Measurements from ENCODE around the gene SLC66A3.

The SLC66A3 gene

GRCh38 chr2:11213975-11214374, 58.7 kb downstream of the SLC66A3 start:
- no peak for DNase-seq (ENCODE audit: low read depth)

GRCh38 chr2:11214770-11215169, 59.5 kb downstream of the SLC66A3 start:
- DNase-seq (ENCODE audit: low read depth), result no peak

GRCh38 chr2:11215407-11215806, 60.1 kb downstream of the SLC66A3 start:
- no peak for DNase-seq (ENCODE audit: low read depth)

GRCh38 chr2:11220445-11220844, 65.2 kb downstream of the SLC66A3 start:
- DNase-seq (ENCODE audit: low read depth), result no peak

DNA sequence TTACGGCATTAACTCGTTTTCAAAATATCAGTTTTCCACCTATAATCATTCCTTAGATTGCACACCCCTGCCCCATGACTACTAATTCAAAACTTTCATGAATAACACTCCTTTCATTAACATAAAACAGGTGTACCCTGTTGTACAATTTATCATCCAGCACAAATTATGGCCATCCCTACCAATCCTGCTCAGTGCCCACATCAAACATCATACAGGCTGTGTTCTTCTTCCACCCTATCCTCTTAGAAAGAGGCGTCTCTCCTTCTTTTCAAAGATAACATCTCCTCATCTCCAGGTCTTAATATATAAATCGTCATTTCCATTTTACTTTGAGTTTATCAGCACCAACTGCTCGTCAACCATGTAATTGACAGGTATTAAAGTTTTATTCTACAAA, 67.6 kb downstream of the SLC66A3 start:
- no peak for DNase-seq (ENCODE audit: low read depth)

- no peak for DNase-seq (ENCODE audit: low read depth)
Observed at GRCh38 chr2:11224887-11225286, 69.6 kb downstream of the SLC66A3 start.

DNA sequence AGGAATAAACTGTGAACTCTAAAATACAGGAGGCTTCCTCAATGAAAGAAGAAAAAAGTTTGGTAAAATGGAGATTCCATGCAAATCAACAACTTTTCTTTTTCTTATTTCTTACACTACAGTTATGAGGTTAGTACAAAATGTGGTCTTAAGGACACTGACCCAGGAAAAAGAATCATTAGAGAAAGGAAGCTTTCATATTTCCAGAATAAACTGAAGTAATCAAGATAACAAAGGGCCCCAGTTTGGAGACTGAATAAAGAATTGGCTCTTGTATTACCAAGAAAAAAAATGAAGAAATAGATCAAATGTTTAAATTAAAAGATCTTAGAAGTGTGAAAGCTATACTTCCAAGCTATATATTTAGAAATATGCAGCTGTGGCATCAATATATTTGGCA, 72.3 kb downstream of the SLC66A3 start:
- no peak for DNase-seq (ENCODE audit: low read depth)

Data from stromal cell of bone marrow (primary cell).